ENCODE results near the gene ARHGAP18. TPM values are rescaled to one million over a fixed set of nuclear protein-coding genes. Genes with fewer than 3 reads are reported as not detected.

Gene ARHGAP18
- total and polyA plus RNA-seq, 4 donors = 1.6 to 8.0 (median 3.0) TPM

- TF ChIP-seq RAD21 (IDR thresholded peaks at IDR 0.05) = no peak
- TF ChIP-seq ZBTB33 (IDR thresholded peaks at IDR 0.05) = no peak
- no peak for TF ChIP-seq EGR1 (IDR thresholded peaks at IDR 0.05; ENCODE audit: low read depth in 2 of 2)
- no peak for TF ChIP-seq NR2F2 (IDR thresholded peaks at IDR 0.05)
- TF ChIP-seq SP1 (IDR thresholded peaks at IDR 0.05) = no peak
- TF ChIP-seq RXRA (IDR thresholded peaks at IDR 0.05) = no peak
- TF ChIP-seq GABPA (IDR thresholded peaks at IDR 0.05 in 1 of 2, conservative IDR thresholded peaks at IDR 0.05 in 1 of 2) = no peak
- TF ChIP-seq TAF1 (conservative IDR thresholded peaks at IDR 0.05) = no peak
- TF ChIP-seq YY1 (IDR thresholded peaks at IDR 0.05) = no peak
- no peak for TF ChIP-seq ATF3 (IDR thresholded peaks at IDR 0.05)
- TF ChIP-seq FOXA2 (IDR thresholded peaks at IDR 0.05) = no peak
- no peak for TF ChIP-seq REST (IDR thresholded peaks at IDR 0.05)
- no peak for TF ChIP-seq HNF4G (IDR thresholded peaks at IDR 0.05)
- TF ChIP-seq JUND (IDR thresholded peaks at IDR 0.05) = no peak
- no peak for TF ChIP-seq FOXA1 (IDR thresholded peaks at IDR 0.05)
- no peak for TF ChIP-seq MAX (IDR thresholded peaks at IDR 0.05)
- no peak for TF ChIP-seq CTCF (IDR thresholded peaks at IDR 0.05; ENCODE audit: low read depth, low read length, missing input control)
- H3K36me3 ChIP-seq (ENCODE audit: control insufficient read depth in 4 of 4, insufficient read depth in 3 of 4, low read depth in 1 of 4, low read length in 3 of 4) = no peaks in the 10 kb centered on the region
- no peak overlapping the region for H3K9ac ChIP-seq (ENCODE audit: low read depth in 1 of 2, low read length in 2 of 2)
Observed at GRCh38 chr6:129534926-129535325, 175.1 kb downstream of the ARHGAP18 start.

More at GRCh38 chr6:129534926-129535325, 175.1 kb downstream of the ARHGAP18 start:
- Histone ChIP-seq H3K9me3 (ENCODE audit: control insufficient read depth in 4 of 4, low read length in 3 of 4) (no peaks in the 10 kb centered on the region), H3K4me1 (ENCODE audit: control insufficient read depth in 4 of 4, insufficient read depth in 4 of 4, low read length in 3 of 4) (no peaks in the 10 kb centered on the region), H3K27ac (ENCODE audit: low read depth in 1 of 2, low read length in 2 of 2) (no peak overlapping the region), H3K4me3 (ENCODE audit: low read depth in 1 of 3, low read length in 3 of 3) (no peak overlapping the region), H3K27me3 (ENCODE audit: control insufficient read depth in 4 of 4, insufficient read depth in 4 of 4, low read length in 3 of 4) (no peaks in the 10 kb centered on the region)
- no peak for DNase-seq (ENCODE audit: low spot score)

Other genes with a start within 250 kb of the ARHGAP18 start
- not detected for gene TMEM244, start 151.1 kb upstream of the ARHGAP18 start, total RNA-seq
- not detected for gene TMEM244, start 151.1 kb upstream of the ARHGAP18 start, polyA plus RNA-seq

All from liver (tissue), 9 donors.